Mesodermal cell (in vitro differentiated cells): Measurements from ENCODE around the gene HPS5.

Experiments
- H3K27ac ChIP-seq: 2 replicates; pipeline ENCODE4 v1.7.0; 2013; ENCODE audit warnings: mild to moderate bottlenecking, low read depth, low read length, moderate library complexity; ENCODE audit not compliant: severe bottlenecking
- H3K36me3 ChIP-seq: 2 replicates; pipeline ENCODE4 v1.7.1; 2013; ENCODE audit warnings: mild to moderate bottlenecking, low read length, moderate library complexity; ENCODE audit not compliant: control insufficient read depth, insufficient read depth
- H3K4me1 ChIP-seq: one replicate; pipeline ENCODE4 v1.7.1; 2013; ENCODE audit warnings: mild to moderate bottlenecking, low read length; ENCODE audit not compliant: insufficient read depth, control insufficient read depth, poor library complexity, severe bottlenecking
- H3K4me3 ChIP-seq: 2 replicates; pipeline ENCODE4 v1.7.0; 2013; ENCODE audit warnings: low read length, control low read depth, mild to moderate bottlenecking; ENCODE audit not compliant: insufficient read depth, poor library complexity, severe bottlenecking; ENCODE audit errors: extremely low read depth
- H3K9me3 ChIP-seq: 2 replicates; pipeline ENCODE4 v1.7.1; 2013; ENCODE audit warnings: mild to moderate bottlenecking, low read length, moderate library complexity; ENCODE audit not compliant: control insufficient read depth
- WGBS, 2 experiments: methylation state at CpG; one replicate each; pipeline ENCODE4 v1.1.5; 2013; ENCODE audit warnings: missing lambda C conversion rate in 2 of 2; ENCODE audit not compliant: insufficient coverage in 2 of 2; 5-methylcytosine and 5-hydroxymethylcytosine counted together

Gene HPS5

DNA sequence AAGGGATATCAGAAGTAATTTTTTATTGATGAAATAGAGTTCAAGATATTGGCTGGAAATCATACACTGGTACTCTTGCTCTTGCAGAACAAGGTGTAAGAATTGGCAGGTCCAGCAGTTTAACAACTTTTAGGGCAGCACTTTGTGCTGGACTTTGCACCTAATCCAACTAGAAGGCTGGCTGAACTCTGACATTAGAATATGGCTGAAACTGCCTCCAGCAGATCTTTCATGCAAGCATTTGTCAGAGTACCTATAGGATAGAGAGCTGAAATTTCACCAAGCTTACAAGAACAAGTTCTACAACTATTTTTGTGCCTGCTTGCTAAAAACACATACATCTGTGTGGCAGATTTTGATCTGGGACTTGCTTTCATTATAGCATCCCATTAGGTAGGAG is 17.2 kb downstream of the HPS5 start:
- Histone ChIP-seq H3K36me3 (peaks cover 74% of the 10 kb centered on the region), H3K27ac (no peak overlapping the region), H3K4me3 (no peak overlapping the region), H3K9me3 (no peaks in the 10 kb centered on the region), H3K4me1 (no peaks in the 10 kb centered on the region)

DNA sequence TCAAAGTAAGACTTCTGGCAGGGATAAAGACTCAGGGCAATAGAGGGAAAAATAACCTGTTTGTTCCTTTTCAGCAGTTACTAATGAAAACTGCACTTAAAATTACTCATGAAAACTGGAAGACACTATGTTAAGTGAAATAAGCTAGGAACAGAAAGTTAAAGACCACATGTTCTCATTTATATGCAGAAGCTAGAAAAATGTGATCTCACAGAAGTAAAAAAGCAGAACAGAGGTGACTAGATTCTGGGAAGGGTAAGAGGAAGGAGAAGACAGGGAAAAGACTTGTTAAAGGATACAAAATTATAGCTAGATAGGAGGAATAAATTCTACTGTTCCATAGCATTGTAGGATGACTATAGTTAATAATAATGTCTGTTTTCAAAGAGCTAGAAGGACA is 22.2 kb downstream of the HPS5 start:
- Histone ChIP-seq H3K27ac (no peak overlapping the region), H3K4me3 (no peak overlapping the region), H3K36me3 (peaks cover 80% of the 10 kb centered on the region), H3K4me1 (no peaks in the 10 kb centered on the region), H3K9me3 (no peaks in the 10 kb centered on the region)

DNA sequence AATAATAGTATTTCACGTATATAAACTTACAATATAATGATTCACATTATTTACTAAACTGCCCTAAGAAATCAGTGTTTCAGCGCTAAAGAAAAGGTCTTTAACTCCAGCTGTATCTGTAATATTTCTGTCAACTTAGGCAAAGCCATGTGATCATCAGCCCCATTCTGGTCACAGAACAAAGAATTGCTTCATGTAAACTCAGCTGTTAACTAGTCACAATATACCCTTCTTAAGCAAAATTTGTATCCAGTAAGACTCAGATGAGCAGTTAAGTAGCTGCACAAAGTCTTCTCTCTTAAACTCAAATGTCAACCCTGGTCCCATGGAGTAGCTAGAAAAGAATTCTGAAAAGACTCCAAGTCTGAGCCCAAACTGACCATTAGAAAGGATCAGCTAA is 26.6 kb downstream of the HPS5 start:
- 93 to 100% methylated on average over 1 to 2 of the region's 2 CpGs for WGBS, 2 experiments
- H3K27ac ChIP-seq, result no peak overlapping the region
- no peak overlapping the region for H3K4me3 ChIP-seq
- H3K36me3 ChIP-seq, result peaks cover 86% of the 10 kb centered on the region
- no peaks in the 10 kb centered on the region for H3K9me3 ChIP-seq
- H3K4me1 ChIP-seq, result no peaks in the 10 kb centered on the region

DNA sequence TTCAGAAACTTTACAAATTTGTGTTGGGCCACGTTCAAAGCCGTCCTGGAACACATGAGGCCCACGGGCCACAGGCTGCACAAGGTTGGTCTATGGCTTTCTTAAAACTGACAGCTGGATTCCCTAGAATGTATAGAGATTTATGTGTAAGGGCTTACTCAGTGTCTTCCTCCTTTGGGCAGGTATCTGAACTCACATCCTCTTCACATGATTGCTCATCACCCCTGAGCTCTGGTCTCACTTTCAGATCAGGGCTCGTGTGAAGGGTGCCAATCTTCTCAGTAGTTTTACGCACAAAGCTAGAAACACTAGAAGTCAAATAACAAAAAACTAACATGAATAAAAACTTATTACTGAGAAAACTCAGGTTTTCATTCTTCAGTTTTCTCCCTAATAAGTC is 27.1 kb downstream of the HPS5 start:
- H3K4me1 ChIP-seq, result no peaks in the 10 kb centered on the region
- WGBS, 2 experiments, result 86 to 100% methylated on average over 4 of the region's 5 CpGs
- H3K36me3 ChIP-seq, result peaks cover 89% of the 10 kb centered on the region
- no peak overlapping the region for H3K4me3 ChIP-seq
- H3K9me3 ChIP-seq, result no peaks in the 10 kb centered on the region
- no peak overlapping the region for H3K27ac ChIP-seq

DNA sequence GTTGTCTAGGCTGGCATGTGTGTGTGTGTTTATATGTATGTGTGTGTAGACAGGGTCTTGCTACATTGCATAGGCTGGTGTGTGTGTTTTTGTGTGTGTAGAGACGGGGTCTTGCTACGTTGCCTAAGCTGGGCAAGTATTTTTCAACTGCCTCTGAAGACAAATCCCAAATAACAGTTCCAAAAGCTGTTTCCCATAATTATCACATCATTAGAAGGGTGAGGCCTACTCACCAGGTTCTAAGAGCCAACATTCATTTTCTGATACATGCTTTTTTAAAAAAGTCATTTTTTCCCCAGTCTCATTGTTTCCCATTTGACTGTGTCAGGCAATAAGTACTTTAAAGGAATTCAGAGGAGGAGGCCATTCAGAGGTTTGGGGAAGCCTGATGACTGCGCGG is 33.0 kb downstream of the HPS5 start:
- Histone ChIP-seq H3K9me3 (no peaks in the 10 kb centered on the region), H3K4me1 (no peaks in the 10 kb centered on the region), H3K4me3 (no peak overlapping the region), H3K36me3 (peaks cover 78% of the 10 kb centered on the region), H3K27ac (no peak overlapping the region)
- 100% methylated on average over 2 of the region's 4 CpGs; no CpG with 5 or more reads in 1 of the 2 experiments for WGBS, 2 experiments

- H3K27ac ChIP-seq, result no peak overlapping the region
- peaks cover 74% of the 10 kb centered on the region for H3K36me3 ChIP-seq
- no peaks in the 10 kb centered on the region for H3K9me3 ChIP-seq
- WGBS, 2 experiments, result 88 to 100% methylated on average over 1 of the region's 1 CpG
- H3K4me3 ChIP-seq, result no peak overlapping the region
- H3K4me1 ChIP-seq, result no peaks in the 10 kb centered on the region
Measured at GRCh38 chr11:18285841-18286240, 36.1 kb downstream of the HPS5 start.

GRCh38 chr11:18282626-18283025 is 39.3 kb downstream of the HPS5 start:
- WGBS, 2 experiments, result 91 to 92% methylated on average over 1 of the region's 2 CpGs
- H3K4me1 ChIP-seq, result no peaks in the 10 kb centered on the region
- H3K9me3 ChIP-seq, result no peaks in the 10 kb centered on the region
- no peak overlapping the region for H3K4me3 ChIP-seq
- H3K36me3 ChIP-seq, result peaks cover 77% of the 10 kb centered on the region
- no peak overlapping the region for H3K27ac ChIP-seq

- Histone ChIP-seq H3K4me1 (no peaks in the 10 kb centered on the region), H3K27ac (no peak overlapping the region), H3K4me3 (no peak overlapping the region), H3K36me3 (peaks cover 62% of the 10 kb centered on the region), H3K9me3 (no peaks in the 10 kb centered on the region)
- 88 to 91% methylated on average over 1 to 4 of the region's 4 CpGs for WGBS, 2 experiments
Measured at GRCh38 chr11:18280438-18281045, 41.4 kb downstream of the HPS5 start.

DNA sequence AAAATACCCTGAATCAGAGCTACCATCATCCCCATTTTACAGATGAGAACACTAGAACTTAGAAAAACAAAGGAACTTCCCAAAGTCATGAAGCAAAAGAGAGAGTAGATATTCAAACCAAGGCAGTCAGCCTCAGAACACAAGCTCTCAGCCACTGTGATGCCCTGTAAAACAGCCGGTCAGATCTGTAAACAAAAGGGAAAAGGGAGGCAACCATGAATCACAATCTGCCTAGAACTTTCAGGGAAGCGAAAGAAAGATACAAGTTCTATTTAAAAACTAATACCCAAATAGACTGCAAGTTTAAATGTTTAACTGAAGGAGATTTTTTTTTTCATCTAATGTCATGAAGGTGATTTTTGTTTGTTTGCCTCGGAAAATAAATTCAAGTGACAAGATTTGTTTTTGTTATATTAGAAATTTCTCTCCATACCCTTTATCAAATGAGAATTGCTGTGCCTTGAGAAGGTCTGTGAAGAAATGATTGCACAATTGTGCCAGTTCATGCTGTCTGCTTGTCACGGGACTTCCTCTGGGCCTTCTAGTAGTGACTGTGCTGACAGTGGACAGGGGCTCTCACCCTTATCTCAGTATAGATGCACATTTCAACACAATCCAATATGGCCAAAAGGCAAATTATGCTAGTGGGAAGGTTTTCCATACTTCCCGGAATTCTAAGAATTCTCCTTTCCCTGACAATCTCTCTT is 44.2 kb downstream of the HPS5 start:
- Histone ChIP-seq H3K4me3 (no peak overlapping the region), H3K36me3 (peaks cover 44% of the 10 kb centered on the region), H3K27ac (no peak overlapping the region), H3K9me3 (no peaks in the 10 kb centered on the region), H3K4me1 (no peaks in the 10 kb centered on the region)
- WGBS, 2 experiments, result 90 to 100% methylated on average over 1 to 2 of the region's 5 CpGs

GRCh38 chr11:18271206-18271605 is 50.7 kb downstream of the HPS5 start:
- 75 to 79% methylated on average over 3 of the region's 4 CpGs for WGBS, 2 experiments
- Histone ChIP-seq H3K4me1 (no peaks in the 10 kb centered on the region), H3K27ac (no peak overlapping the region), H3K9me3 (no peaks in the 10 kb centered on the region), H3K36me3 (no peaks in the 10 kb centered on the region), H3K4me3 (no peak overlapping the region)

DNA sequence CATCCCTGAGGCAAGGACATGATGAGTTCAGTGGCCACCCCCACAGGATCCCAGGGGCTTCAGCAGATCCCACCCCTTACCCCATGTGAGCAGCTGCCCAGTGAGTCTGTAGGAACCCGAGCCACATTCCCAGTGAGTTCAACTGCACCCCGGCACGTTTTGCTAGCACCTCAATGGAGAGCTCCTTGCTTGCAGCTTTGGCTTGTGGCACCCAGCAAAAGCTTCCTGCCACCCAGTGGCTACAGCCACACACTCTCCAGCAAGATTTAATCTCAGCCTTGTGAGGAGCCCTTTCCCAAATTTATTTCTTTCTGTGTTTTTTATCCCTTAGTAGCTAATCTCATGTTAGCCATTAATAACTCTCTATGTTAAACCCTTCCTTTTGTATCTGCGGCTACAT is 51.8 kb downstream of the HPS5 start:
- no peak overlapping the region for H3K27ac ChIP-seq
- no peaks in the 10 kb centered on the region for H3K9me3 ChIP-seq
- no peak overlapping the region for H3K4me3 ChIP-seq
- no peaks in the 10 kb centered on the region for H3K36me3 ChIP-seq
- WGBS, 2 experiments, result 83 to 96% methylated on average over 4 of the region's 4 CpGs
- H3K4me1 ChIP-seq, result no peaks in the 10 kb centered on the region
